AG09309 (cell line): ENCODE data around the gene PICK1.

Experiments
- DNase-seq: peaks from one replicate; pipeline ENCODE4 v3.0.0-alpha.2; 2010; ENCODE audit warnings: low read depth
- H3K4me3 ChIP-seq: 2 replicates; pipeline ENCODE4 v1.5.1; 2011; ENCODE audit warnings: mild to moderate bottlenecking, low read depth, low read length, moderate library complexity; ENCODE audit not compliant: control insufficient read depth
- CTCF ChIP-seq: IDR thresholded peaks from 2 replicates; pipeline ENCODE4 v1.5.1; 2011; ENCODE audit warnings: mild to moderate bottlenecking, low read depth, low read length, inconsistent platforms; ENCODE audit not compliant: insufficient read depth, control insufficient read depth; ENCODE audit errors: missing control alignments

The PICK1 gene

GRCh38 chr22:38120359-38121110, 63.3 kb downstream of the PICK1 start:
- DNase-seq: no peak
- no peak for TF ChIP-seq CTCF
- no peak overlapping the region for H3K4me3 ChIP-seq

GRCh38 chr22:38122616-38123015, 65.4 kb downstream of the PICK1 start:
- H3K4me3 ChIP-seq: no peak overlapping the region
- no peak for TF ChIP-seq CTCF
- DNase-seq: no peak

GRCh38 chr22:38124236-38124974, 67.2 kb downstream of the PICK1 start:
- no peak for TF ChIP-seq CTCF
- no peak overlapping the region for H3K4me3 ChIP-seq
- DNase-seq: no peak

GRCh38 chr22:38125038-38125610, 67.9 kb downstream of the PICK1 start:
- no peak overlapping the region for H3K4me3 ChIP-seq
- TF ChIP-seq CTCF: no peak
- DNase-seq: no peak
